ENCODE results near the gene PDE11A.

Gene PDE11A

DNA sequence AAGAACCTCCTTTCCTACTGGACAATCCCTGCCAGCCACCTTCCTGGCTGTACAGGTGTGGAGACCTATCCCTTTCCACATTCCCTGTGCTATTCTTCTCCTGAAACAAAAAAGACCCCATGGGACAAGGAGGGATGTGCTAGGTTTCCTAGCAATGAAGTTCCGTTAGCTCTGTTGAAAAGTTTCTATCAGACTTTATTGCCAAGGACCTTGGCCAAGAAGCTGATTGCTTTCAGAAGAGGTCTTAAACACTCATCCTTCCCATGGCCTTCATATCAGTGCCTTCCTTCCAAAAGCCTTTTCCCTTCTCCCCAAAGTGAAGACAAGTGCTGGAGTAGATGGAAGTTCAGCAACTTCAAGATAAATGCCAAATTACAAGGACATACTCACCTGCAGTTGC, 485.2 kb downstream of the PDE11A start:
- no peak for DNase-seq

DNA sequence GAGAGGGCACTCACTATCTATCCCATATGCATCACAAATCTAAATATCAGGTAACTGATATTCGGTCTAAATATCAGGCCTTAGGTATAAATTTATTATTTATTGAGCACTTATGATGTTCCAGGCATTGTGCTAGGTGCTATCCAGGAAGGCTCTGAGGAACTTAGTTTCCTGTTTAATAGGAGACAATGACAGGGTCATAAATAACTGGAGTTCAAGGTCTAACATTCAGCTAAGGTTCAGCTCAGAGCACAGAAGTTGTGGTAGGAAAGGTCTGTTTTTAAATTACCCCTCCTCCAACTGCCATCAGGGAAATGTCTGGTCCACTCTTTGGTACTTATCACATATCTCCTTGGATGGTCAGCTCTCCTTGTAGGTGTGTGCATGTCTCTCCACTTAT, 486.4 kb downstream of the PDE11A start:
- no peak for DNase-seq

DNA sequence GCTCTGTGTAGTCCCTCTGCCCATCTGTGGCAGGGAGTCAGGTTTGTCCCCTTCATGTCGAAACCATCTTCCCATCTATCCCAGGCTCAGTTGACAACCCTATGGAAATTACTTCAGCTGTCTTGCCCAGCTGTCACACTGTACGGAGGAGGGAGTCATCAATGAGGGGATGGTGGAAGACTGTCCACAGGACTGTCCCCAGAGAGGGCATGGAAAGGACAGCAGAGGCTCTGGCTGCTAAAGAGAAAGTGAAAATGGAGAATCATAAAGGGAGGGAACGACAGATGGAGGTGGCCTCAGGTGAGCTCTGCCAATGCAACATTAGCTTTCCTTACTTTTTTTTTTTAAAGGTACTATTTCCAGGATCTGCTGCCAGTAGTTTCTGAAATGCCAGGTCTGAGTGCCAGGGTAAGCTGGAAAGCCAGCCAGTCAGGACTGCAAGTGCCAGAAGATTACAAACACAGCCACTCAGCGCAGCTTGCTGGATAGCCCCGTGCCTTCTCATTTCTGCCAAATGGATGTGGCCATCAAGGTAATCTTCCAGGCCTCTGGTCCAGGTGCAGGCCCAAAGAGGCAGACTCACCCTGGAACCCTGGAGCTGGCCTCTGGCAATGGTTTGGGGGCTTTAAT, 487.2 kb downstream of the PDE11A start:
- no peak for DNase-seq

DNA sequence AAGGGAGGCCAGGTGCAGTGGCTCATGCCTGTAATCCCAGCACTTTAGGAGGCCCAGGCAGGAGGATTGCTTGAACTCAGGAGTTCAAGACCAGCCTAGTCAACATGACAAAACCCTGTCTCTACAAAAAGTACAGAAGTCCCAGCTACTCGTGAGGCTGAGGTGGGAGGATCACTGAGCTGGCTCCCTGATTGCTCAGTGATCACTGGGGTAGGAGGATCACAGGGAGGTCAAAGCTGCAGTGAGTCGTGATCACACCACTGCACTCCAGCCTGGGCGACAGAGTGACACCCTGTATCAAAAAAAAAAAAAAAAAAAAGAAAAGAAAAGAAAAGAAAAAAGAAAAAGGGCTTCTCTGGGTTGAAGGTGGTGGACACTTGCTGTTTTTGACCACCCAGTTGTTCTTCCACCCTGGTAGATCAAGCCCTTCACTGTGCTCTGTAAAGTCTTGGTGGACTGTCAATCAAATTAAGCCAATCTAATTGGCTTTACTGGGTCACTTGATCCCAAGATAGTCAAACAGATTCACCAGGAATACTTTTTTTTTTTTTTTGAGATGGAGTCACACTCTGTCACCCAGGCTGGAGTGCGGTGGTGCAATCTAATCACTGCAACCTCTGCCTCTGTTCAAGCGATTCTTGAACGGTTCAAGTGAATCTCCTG, 488.4 kb downstream of the PDE11A start:
- DNase-seq: no peak

DNA sequence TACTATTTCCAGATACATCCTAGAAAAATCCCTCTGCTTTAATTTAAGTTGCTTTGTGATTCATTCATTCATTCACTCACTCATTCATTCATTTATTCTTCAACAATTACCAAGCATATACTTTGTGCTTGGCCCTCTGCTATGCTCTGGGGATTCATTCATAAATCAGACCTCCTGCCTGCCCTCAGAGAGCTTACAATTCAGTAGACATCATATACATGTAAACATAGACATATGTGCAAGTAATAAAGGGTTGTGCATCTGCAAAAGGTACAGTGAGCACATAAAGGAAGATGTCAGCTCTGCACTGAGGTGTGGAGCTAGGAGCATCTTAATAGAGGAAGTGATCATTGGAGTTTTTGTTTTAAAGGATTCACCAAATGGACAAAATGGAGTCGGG, 490.6 kb downstream of the PDE11A start:
- no peak for DNase-seq

DNA sequence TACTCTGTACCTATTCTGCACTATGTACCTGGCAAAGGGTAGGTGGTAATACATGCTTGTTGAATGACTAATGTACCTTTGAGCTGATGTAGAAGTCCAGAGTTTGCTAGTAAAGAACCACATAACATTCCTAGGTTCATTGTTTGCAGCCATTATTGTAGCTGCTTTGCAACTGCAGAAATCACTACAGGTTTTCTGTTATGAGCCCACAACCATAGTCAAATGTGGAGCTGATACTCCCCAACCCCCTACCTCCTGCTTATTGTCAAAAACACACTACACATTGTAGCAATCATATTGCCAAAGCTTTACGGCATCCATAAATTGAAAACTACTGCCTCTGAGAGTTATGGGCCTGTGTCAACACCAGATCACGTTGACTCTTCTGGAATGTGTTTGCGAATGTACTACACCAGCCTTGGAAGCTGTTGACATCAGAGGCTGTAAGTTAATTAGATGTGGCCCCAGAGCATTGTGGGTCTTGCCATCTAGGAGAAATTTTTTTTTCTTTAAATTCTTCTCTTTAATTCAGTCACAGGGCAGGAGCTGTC, 493.0 kb downstream of the PDE11A start:
- no peak for DNase-seq

DNA sequence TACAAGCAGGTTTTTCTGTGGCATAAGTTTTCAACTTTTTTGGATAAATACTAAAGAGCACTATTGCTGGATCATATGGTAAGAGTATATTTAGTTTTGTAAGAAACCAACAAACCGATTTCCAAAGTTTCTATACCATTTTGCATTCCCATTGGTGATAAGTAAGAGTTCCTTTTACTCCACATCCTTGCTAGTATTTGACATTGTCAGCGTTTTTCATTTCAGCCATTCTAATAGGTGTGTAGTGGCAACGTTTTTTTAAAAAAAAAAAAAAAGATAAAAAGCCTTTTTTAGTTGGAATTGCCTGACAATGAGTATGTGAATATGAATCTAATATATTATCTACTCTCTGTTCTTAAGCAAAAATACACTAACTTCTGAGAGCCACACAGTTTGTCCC, 494.1 kb downstream of the PDE11A start:
- DNase-seq: no peak

DNA sequence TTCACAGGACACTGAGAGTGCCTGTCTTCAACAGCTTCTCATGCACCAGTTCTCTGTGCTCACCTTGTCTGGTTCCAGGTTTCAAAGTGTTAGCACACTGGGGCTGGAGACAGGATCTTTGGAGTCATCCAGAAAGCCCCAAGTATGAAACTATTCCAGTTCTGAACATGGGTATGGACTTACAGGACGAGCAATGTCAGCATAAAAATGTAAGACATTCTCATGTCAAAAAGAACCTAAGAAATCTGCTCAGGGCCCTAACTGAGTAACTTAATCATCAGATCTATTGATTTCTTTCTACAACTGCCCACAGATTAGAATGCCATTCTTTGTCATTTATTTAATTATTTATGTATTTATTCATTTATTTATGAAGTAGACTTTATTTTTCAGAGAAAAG, 495.5 kb downstream of the PDE11A start:
- no peak for DNase-seq

DNA sequence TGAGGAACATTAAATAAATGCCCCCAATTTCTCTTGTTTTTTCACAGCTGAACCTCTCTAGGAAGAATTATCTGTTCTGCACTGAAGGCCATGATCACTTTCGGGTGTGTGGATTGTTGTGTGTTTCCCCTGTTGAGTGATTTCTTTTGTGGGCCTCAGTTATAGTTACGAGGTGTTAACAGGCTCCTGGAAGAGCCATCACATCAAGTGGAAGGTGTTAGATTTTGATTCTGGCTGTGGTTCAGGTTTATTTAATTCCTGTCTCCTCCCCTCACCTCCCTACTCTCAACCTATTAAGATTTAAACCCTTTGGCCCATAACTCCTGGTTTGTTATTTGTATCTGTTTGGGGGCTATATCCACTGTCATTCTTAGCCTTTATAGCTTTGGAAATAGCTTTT, 497.2 kb downstream of the PDE11A start:
- no peak for DNase-seq

DNA sequence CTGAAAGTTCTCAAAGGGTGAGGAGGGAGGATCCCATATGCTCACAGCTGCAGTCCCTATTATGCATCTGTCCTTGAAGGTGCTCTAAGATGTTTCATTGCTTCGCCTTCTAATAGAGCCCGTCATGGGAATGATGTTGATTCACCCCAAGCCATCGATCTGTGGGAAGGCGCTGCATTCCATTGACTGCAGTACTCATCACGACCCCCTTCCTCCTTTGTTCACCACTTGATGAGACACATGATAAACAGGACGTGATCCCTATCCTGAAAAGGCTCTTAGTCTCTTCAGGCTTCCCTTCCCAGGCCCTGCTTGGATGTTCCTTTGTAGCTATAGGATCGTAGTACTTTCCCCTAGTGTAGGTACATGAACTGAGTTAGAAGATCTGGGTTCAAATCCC, 498.2 kb downstream of the PDE11A start:
- no peak for DNase-seq

All from CD4-positive, alpha-beta T cell treated with Interleukin-10 for 1 hour (primary cell).